Hepatic stellate cell (primary cell): ENCODE results near the gene CYP27B1.
"Not testable (repeated sequence)": the region's sequence is repeated elsewhere in the genome, so short reads cannot be mapped to it uniquely, and the experiment has no call there.

Experiments used
- DNase-seq: peaks from one replicate; pipeline ENCODE4 v3.0.0; 2011; ENCODE audit warnings: low spot score

CYP27B1 gene

GRCh38 chr12:57722716-57723629 is 43.9 kb downstream of the CYP27B1 start:
- no peak for DNase-seq

GRCh38 chr12:57721846-57722608 is 44.9 kb downstream of the CYP27B1 start:
- DNase-seq: not testable (repeated sequence)

- DNase-seq: no peak
Measured at GRCh38 chr12:57720606-57721595, 46.0 kb downstream of the CYP27B1 start.

GRCh38 chr12:57719777-57720605 is 46.9 kb downstream of the CYP27B1 start:
- no peak for DNase-seq

- DNase-seq: no peak
Measured at GRCh38 chr12:57718641-57719528, 48.0 kb downstream of the CYP27B1 start.

GRCh38 chr12:57717846-57718640 is 48.8 kb downstream of the CYP27B1 start:
- DNase-seq: no peak

- DNase-seq: no peak
Measured at GRCh38 chr12:57717131-57717530, 49.7 kb downstream of the CYP27B1 start.

- no peak for DNase-seq
Measured at GRCh38 chr12:57716305-57716704, 50.6 kb downstream of the CYP27B1 start.

GRCh38 chr12:57715786-57716185 is 51.1 kb downstream of the CYP27B1 start:
- no peak for DNase-seq

GRCh38 chr12:57715036-57715748 is 51.7 kb downstream of the CYP27B1 start:
- not testable (repeated sequence) for DNase-seq

- no peak for DNase-seq
Measured at GRCh38 chr12:57713209-57713608, 53.7 kb downstream of the CYP27B1 start.

- no peak for DNase-seq
Measured at GRCh38 chr12:57712701-57713100, 54.2 kb downstream of the CYP27B1 start.
